ENCODE measurements around the gene UBE4B.
A peak's percentile ranks its signal among the peaks of the same experiment; 100 is the strongest.
"Not testable (repeated sequence)": the region's sequence is repeated elsewhere in the genome, so short reads cannot be mapped to it uniquely, and the experiment has no call there.

The UBE4B gene

DNA sequence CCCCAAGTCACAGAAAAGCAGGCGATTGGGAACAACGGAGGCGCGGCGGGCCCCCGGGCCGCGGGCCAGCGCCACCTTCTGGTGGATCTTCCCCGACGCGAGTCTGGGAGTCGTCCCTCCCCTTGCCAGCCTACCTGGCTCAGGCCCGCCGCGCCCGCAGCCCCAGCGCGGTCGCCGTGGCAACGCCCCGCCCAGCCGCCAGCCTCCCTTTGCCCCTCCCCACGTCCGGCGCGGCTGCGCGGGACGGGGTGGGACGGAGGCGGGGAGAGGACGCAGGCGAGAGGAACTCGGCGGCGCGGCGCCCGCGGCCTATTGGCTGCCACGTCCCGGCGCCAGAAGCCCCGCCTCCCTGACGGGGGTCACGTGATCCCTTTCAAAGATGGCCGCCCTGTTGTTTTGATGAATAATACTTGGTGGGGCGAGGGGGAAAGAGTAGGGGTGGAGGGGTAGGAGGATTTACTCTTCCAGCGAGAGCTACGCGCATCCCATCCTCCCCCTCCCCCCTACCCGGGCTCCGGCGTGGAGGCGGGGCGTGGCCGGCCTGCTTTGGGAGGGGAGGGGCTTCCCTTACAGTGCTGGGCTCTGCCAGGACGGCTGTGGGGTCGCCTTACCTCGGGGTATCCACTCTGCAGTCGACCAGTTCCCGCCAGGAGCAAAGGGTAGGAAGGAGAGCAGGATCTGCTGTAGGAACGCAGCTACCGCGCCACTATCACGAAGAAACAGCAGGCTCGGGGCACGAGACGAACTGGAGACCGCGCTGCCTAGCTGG lies at the start of gene UBE4B:
TSS of gene UBE4B (plus strand) at position 369 of the 769 bp plus-strand sequence. CDS start 713 bp downstream, outside the sequence.
- peak; percentile 96 to 97 for DNase-seq (ENCODE audit: low read depth in 1 of 2, low spot score in 1 of 2)

DNA sequence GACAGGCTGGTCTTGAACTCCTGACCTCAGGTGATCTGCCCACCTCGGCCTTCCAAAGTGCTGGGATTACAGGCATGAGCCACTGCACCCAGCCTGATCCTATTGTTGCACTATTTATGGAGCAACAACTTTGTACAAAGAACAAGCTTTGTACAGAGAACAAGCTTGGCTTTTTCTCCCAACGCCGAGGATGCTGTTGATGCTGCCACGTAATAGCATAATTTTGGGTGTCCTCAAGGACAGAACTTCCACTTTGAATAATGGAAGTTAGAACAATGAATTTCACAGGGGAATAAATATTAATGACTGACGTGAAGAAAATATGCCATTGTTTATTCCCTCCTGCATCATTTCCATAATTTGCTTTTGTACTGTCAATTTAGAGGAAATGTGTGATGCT lies 48.5 kb upstream of the UBE4B start:
- DNase-seq (ENCODE audit: low read depth in 1 of 2, low spot score in 1 of 2), result no peak

GRCh38 chr1:9985001-9985400 lies 47.8 kb upstream of the UBE4B start:
- DNase-seq (ENCODE audit: low read depth in 1 of 2, low spot score in 1 of 2), result no peak

- no peak for DNase-seq (ENCODE audit: low read depth in 1 of 2, low spot score in 1 of 2)
Measured at GRCh38 chr1:9989773-9990172, 43.0 kb upstream of the UBE4B start.

DNA sequence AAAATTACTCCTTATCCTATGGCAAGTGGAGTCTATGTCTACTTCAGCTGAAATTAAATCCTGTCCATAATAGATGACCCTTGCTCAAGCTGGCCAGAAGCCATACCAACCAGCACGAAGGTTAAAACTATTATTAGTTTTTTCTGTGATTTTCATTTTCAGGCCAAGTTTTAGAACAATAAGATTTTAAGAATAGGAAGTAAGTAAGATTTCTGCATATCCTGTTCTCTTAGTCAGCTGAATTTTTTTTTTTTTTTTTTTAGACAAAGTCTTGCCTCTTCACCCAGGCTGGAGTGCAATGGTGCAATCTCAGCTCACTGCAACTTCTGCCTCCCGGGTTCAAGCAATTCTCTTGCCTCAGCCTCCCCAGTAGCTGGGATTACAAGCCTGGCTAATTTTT lies 41.8 kb upstream of the UBE4B start:
- DNase-seq (ENCODE audit: low read depth in 1 of 2, low spot score in 1 of 2), result no peak

- no peak for DNase-seq (ENCODE audit: low read depth in 1 of 2, low spot score in 1 of 2)
Measured at GRCh38 chr1:9992910-9993309, 39.8 kb upstream of the UBE4B start.

DNA sequence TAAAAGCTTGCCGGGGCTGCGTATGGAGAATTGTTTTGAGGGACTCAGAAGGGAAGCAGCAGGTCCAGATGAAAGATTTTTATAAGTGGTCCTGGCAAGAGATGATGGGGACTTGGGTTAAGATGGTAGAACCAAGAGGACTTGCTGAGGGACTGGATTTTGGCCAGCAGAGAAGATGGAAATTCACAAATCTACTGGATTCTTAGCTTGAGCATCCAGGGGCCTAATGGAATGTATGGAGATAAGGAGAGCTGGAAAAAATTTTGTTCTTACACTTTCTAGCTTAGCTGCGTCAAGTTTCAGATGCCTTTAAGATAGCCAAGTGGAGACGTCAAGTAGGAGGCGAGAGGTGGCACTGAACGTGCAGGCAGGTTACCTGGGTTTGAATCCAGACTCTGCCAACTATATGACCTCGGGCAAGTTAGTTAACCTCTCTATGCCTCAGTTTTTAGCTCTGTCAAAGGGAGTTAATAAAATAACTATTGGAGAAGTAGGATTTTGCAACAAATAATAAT lies 39.1 kb upstream of the UBE4B start:
- no peak for DNase-seq (ENCODE audit: low read depth in 1 of 2, low spot score in 1 of 2)

DNA sequence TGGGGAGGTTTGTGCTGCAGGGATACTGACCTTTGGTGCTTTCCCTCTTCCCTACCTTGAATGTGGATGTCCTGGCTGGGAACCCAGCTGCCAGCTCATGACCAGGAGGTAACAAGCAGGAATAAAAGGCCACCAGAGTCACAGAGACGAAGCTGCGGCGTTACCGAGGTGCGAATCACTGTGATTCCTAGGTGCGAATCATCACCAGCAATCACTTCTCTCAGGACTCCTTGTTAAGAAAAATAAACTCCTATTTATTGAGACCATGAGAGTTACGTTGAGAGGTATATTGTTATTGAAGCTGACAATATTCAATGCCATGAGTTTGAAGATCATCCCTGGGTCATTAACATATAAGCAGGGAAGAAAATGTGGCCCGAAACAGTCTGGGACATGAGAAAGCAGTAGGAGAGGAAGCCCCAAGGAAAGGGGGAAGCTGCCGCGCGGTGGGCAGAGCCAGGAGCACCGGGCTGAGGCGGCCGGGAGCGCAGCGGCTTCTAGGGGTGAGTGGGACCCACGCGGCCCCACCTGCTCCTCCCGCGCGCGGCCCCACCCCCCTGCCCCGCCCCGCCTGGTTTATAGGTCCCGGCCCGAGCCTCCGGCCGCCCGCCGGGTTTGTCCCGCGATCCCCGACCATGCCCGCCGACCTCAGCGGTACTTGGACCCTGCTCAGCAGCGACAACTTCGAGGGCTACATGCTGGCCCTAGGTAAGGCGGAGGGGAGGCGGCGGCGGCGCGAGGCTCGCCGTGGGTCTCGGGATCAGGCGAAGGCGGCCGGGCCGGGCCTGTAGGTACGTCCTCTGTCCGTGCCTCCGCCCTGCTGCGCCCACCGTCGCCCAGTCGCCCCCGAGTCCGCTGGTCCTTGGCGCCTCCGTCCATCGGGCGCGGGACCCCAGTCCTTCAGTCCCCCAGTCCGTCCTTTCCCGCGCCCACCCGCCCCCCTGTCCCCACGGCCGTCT lies 35.9 kb upstream of the UBE4B start, which contains the start of gene RBP7:
TSS of gene RBP7 (plus strand) at position 605 of the 959 bp plus-strand sequence. CDS start at position 636, 31 bp downstream.
- no peak for DNase-seq (ENCODE audit: low read depth in 1 of 2, low spot score in 1 of 2)

DNA sequence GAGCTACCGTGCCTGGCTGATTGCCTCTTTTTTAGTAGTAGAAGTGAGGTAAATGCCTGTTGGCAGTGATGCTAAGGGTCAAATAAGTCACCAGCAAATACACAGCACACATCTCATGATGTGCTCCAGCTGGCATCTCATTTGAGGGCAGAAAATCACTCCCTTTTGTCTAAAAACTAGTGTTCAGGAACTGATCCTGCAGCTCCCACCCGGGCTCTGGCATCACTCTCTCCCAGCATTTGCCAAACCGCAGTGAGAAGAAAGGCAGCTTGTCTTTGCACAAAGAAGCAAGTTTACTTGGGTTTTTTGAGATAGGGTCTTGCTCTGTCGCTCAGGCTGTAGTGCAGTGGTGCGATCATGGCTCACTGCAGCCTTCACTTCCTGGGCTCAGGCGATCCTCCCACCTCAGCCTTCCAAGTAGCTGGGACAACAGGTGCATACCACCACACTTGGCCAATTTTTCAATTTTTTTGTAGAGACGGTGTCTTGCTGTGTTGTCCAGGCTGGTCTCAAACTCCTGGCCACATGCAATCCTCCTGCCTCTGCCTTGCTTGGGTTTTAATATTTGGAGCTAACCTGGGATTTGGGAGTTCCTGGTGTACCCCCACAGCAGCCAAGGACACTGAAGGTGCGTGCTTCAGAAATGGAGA lies 31.6 kb upstream of the UBE4B start:
- no peak for DNase-seq (ENCODE audit: low read depth in 1 of 2, low spot score in 1 of 2)

DNA sequence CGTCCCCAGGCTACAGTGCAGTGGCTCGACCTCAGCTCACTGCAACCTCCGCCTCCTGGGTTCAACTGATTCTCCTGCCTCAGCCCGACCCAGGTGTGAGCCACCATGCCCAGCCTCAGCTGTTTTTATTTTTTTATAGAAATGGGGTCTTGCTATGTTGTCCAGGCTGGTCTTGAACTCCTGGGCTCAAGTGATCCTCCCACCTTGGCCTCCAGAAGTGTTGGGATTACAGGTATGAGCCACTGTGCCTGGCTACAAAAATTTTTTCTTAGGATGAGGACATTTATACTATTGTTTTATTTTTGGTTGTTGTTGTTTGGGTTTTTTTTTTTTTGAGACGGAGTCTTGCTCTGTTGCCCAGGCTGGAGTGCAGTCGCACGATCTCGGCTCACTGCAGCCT lies 27.5 kb upstream of the UBE4B start:
- DNase-seq (ENCODE audit: low read depth in 1 of 2, low spot score in 1 of 2), result not testable (repeated sequence)

GRCh38 chr1:10007169-10007568 lies 25.6 kb upstream of the UBE4B start:
- DNase-seq (ENCODE audit: low read depth in 1 of 2, low spot score in 1 of 2), result no peak

GRCh38 chr1:10014016-10014415 lies 18.7 kb upstream of the UBE4B start:
- no peak for DNase-seq (ENCODE audit: low read depth in 1 of 2, low spot score in 1 of 2)

- DNase-seq (ENCODE audit: low read depth in 1 of 2, low spot score in 1 of 2), result no peak
Measured at GRCh38 chr1:10019561-10019960, 13.2 kb upstream of the UBE4B start.

GRCh38 chr1:10020086-10020485 lies 12.7 kb upstream of the UBE4B start:
- DNase-seq (ENCODE audit: low read depth in 1 of 2, low spot score in 1 of 2), result no peak

GRCh38 chr1:10020678-10021077 lies 12.1 kb upstream of the UBE4B start:
- not testable (repeated sequence) for DNase-seq (ENCODE audit: low read depth in 1 of 2, low spot score in 1 of 2)

- not testable (repeated sequence) for DNase-seq (ENCODE audit: low read depth in 1 of 2, low spot score in 1 of 2)
Measured at GRCh38 chr1:10021992-10022391, 10.8 kb upstream of the UBE4B start.

DNA sequence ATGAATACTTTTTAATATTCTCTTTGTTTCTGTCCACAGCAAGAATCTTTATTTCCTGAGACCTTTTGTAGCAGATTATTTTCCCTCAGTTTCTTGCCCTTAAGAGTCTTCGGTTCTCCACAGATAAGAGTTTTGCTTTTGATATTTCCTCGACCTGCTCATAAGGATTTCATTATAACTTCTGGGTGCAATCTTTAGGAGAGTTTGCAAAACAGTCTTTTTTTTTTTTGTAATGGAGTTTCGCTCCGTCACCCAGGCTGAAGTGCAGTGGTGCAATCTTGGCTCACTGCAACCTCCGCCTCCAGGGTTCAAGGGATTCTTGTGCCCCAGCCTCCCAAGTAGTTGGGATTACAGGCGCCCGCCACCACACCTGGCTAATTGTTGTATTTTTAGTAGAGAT lies 10.1 kb upstream of the UBE4B start:
- DNase-seq (ENCODE audit: low read depth in 1 of 2, low spot score in 1 of 2), result no peak

GRCh38 chr1:10025354-10025753 lies 7.4 kb upstream of the UBE4B start:
- no peak for DNase-seq (ENCODE audit: low read depth in 1 of 2, low spot score in 1 of 2)

DNA sequence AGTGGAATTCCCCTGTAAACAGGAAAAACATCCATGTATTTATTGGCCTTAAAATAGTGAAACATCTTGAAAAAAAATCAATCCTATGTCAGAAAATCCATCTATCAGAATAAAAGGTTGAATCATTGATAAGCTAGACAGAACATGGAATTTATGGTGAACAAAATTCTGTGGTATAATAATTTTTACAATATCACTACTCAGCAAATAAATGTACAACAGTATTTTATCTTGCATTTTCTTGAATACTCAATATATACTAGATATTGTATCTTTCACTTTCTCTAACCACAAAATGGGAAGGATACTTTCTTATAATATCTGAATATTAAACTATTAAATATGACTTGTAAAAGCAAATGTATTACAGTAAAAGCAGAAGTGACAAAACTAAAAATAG lies 5.7 kb upstream of the UBE4B start:
- no peak for DNase-seq (ENCODE audit: low read depth in 1 of 2, low spot score in 1 of 2)

GRCh38 chr1:10028956-10029500 lies 3.7 kb upstream of the UBE4B start:
- not testable (repeated sequence) for DNase-seq (ENCODE audit: low read depth in 1 of 2, low spot score in 1 of 2)

GRCh38 chr1:10031461-10031860 lies 1.3 kb upstream of the UBE4B start:
- DNase-seq (ENCODE audit: low read depth in 1 of 2, low spot score in 1 of 2), result no peak
